ENCODE results near the gene SLAIN2. TPM values are rescaled to one million over a fixed set of nuclear protein-coding genes. Genes with fewer than 3 reads are reported as not detected.

Gene SLAIN2
- total and polyA plus RNA-seq, 2 of the 4 experiments (the other 2 are of a cell fraction): 23.3 to 53.0 TPM

DNA sequence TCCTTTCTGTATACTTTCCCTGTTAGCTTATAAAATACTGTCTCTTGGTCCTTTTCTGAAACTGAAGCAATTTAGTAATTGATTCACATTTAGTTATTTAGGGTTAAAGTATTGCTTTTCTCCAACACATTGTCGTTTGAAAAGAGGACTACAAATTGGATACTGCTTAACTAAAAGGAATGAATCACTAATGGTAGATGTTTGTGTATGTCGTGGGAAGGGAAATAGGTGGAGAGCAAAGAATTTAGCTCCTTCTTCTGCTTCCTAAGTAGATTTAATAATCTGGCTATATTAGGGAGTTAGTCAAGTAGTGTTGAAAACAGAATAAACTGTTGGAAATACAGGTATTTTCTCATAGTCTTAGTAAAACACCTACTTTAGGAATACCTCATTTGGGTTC lies 27.9 kb downstream of the SLAIN2 start:
- BruUV-seq (replicated peaks): no TSS peak
- H4K91ac ChIP-seq (ENCODE audit: insufficient read depth, low read depth, low read length): no peak overlapping the region
- no CpG with 5 or more reads among the region's 2 CpGs for WGBS, 2 experiments (ENCODE audit: extremely low coverage in 2 of 2, insufficient read length in 1 of 2)
- H3K18ac ChIP-seq (ENCODE audit: low read depth, low read length): no peak overlapping the region
- H2BK20ac ChIP-seq (ENCODE audit: low read depth, low read length): no peak overlapping the region
- intact Hi-C loops (cut with micrococcal nuclease): no loop called here
- H2BK15ac ChIP-seq (ENCODE audit: low read depth, low read length): no peak overlapping the region
- POLR2A ChIA-PET (ENCODE audit: unreplicated experiment): no interaction called here
- no peaks in the 10 kb centered on the region for H3K27me3 ChIP-seq (ENCODE audit: control insufficient read depth, insufficient read depth, low read length)
- no peak overlapping the region for H2AK5ac ChIP-seq (ENCODE audit: low read depth, low read length)
- in situ Hi-C loops (cut with MboI; ENCODE audit: low sequenced_read_pairs): loop anchor here (25.0 kb wide), 1 partner anchor 507 kb away; no protein-coding TSS in a partner anchor
- 0 out of 2 replicates have a peak overlapping the region, but pooled peaks have one; percentile 10 for H3K4me2 ChIP-seq (ENCODE audit: low read depth, low read length)
- ATAC-seq (ENCODE audit: low read depth): peak; percentile 44
- H3K9me3 ChIP-seq (ENCODE audit: control insufficient read depth, insufficient read depth, low read length): no peaks in the 10 kb centered on the region
- no peak overlapping the region for H3K4me3 ChIP-seq (ENCODE audit: insufficient read depth, low read depth, low read length)
- no peaks in the 10 kb centered on the region for H3K4me1 ChIP-seq (ENCODE audit: control insufficient read depth, insufficient read depth, low read length)
- no peak overlapping the region for H3K23ac ChIP-seq (ENCODE audit: low read depth, low read length)
- H4K5ac ChIP-seq (ENCODE audit: low read depth, low read length): no peak overlapping the region
- TF ChIP-seq RFX5 (IDR thresholded peaks at IDR 0.05; ENCODE audit: low read depth, low read length) (no peak), CEBPB (IDR thresholded peaks at IDR 0.05; ENCODE audit: low read depth, low read length) (no peak), MAFK (IDR thresholded peaks at IDR 0.05; ENCODE audit: low read depth, low read length) (no peak), RAD21 (IDR thresholded peaks at IDR 0.05; ENCODE audit: low read length) (no peak), NFE2L2 (IDR thresholded peaks at IDR 0.05; ENCODE audit: low read depth, low read length) (no peak), BHLHE40 (IDR thresholded peaks at IDR 0.05; ENCODE audit: low read depth, low read length) (no peak), CHD1 (IDR thresholded peaks at IDR 0.05; ENCODE audit: low read depth, low read length) (no peak), POLR2A (IDR thresholded peaks at IDR 0.05; ENCODE audit: low read depth, low read length) (no peak), FOS (IDR thresholded peaks at IDR 0.05; ENCODE audit: low read depth, low read length) (no peak), MAZ (IDR thresholded peaks at IDR 0.05; ENCODE audit: borderline replicate concordance, low read depth, low read length) (no peak), SMC3 (IDR thresholded peaks at IDR 0.05; ENCODE audit: low read depth, low read length) (no peak), RCOR1 (IDR thresholded peaks at IDR 0.05; ENCODE audit: insufficient replicate concordance, low read length) (no peak), MXI1 (IDR thresholded peaks at IDR 0.05; ENCODE audit: borderline replicate concordance, low read depth, low read length) (no peak)
- TF ChIP-seq, protein P1, sequence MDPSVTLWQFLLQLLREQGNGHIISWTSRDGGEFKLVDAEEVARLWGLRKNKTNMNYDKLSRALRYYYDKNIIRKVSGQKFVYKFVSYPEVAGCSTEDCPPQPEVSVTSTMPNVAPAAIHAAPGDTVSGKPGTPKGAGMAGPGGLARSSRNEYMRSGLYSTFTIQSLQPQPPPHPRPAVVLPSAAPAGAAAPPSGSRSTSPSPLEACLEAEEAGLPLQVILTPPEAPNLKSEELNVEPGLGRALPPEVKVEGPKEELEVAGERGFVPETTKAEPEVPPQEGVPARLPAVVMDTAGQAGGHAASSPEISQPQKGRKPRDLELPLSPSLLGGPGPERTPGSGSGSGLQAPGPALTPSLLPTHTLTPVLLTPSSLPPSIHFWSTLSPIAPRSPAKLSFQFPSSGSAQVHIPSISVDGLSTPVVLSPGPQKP (IDR thresholded peaks at IDR 0.05; ENCODE audit: borderline replicate concordance, low read depth, low read length): no peak
- TF ChIP-seq, protein P2, sequence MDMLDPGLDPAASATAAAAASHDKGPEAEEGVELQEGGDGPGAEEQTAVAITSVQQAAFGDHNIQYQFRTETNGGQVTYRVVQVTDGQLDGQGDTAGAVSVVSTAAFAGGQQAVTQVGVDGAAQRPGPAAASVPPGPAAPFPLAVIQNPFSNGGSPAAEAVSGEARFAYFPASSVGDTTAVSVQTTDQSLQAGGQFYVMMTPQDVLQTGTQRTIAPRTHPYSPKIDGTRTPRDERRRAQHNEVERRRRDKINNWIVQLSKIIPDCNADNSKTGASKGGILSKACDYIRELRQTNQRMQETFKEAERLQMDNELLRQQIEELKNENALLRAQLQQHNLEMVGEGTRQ (IDR thresholded peaks at IDR 0.05; ENCODE audit: low read depth, low read length): no peak
- TF ChIP-seq, protein P3, sequence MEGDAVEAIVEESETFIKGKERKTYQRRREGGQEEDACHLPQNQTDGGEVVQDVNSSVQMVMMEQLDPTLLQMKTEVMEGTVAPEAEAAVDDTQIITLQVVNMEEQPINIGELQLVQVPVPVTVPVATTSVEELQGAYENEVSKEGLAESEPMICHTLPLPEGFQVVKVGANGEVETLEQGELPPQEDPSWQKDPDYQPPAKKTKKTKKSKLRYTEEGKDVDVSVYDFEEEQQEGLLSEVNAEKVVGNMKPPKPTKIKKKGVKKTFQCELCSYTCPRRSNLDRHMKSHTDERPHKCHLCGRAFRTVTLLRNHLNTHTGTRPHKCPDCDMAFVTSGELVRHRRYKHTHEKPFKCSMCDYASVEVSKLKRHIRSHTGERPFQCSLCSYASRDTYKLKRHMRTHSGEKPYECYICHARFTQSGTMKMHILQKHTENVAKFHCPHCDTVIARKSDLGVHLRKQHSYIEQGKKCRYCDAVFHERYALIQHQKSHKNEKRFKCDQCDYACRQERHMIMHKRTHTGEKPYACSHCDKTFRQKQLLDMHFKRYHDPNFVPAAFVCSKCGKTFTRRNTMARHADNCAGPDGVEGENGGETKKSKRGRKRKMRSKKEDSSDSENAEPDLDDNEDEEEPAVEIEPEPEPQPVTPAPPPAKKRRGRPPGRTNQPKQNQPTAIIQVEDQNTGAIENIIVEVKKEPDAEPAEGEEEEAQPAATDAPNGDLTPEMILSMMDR (conservative IDR thresholded peaks at IDR 0.05; ENCODE audit: low read depth, low read length): no peak
- no peaks in the 10 kb centered on the region for H3K9me1 ChIP-seq (ENCODE audit: insufficient read depth, low read length)
- no peak overlapping the region for H3K27ac ChIP-seq (ENCODE audit: insufficient read depth, low read length)
- H3K14ac ChIP-seq (replicated peaks; ENCODE audit: low read depth, low read length): no peak overlapping the region
- dilution Hi-C loops (cut with HindIII; ENCODE audit: low sequenced_read_pairs, unreplicated experiment): no loop called here
- peaks cover 19% of the 10 kb centered on the region; the same call in 1 of the 2 replicates for H4K20me1 ChIP-seq (ENCODE audit: insufficient read depth, low read length)
- H3K36me3 ChIP-seq (ENCODE audit: control insufficient read depth, insufficient read depth, low read length): peaks cover 2% of the 10 kb centered on the region; the same call in 1 of the 2 replicates
- no peak overlapping the region for H4K8ac ChIP-seq (ENCODE audit: low read depth in 2 of 2, low read length in 2 of 2)
- peak; percentile 48 for DNase-seq
- CTCF ChIA-PET: interaction anchor here (0.8 kb wide), 1 partner anchor 12 kb away, joined by 3 read pairs; no protein-coding TSS in a partner anchor
- H3K56ac ChIP-seq (ENCODE audit: extremely low read depth, insufficient read depth, low read length): no peak overlapping the region
- no peak overlapping the region for H2AFZ ChIP-seq (replicated peaks; ENCODE audit: low read length, poor library complexity)
- H3K79me1 ChIP-seq (ENCODE audit: low read depth in 1 of 2, low read length in 2 of 2): peaks cover 7 to 57% of the 10 kb centered on the region in 2 experiments; a peak in 2 of 4 replicates
- no peak overlapping the region for H2AK9ac ChIP-seq (replicated peaks; ENCODE audit: low read depth, low read length, poor library complexity)
- H3K4ac ChIP-seq (ENCODE audit: low read depth, low read length): no peak overlapping the region
- no peak overlapping the region for H3K9ac ChIP-seq (ENCODE audit: low read depth, low read length)
- H2BK120ac ChIP-seq (ENCODE audit: low read depth, low read length): no peak overlapping the region
- no peak overlapping the region for H2BK5ac ChIP-seq (ENCODE audit: low read depth, low read length, poor library complexity, severe bottlenecking)
